NCI-H2227 (cell line): ENCODE measurements around the gene SLC2A1.
"Not testable (repeated sequence)": the region's sequence is repeated elsewhere in the genome, so short reads cannot be mapped to it uniquely, and the experiment has no call there.

Experiments
- DNase-seq: peaks from one replicate; lab custom pipeline; 2025; ENCODE audit not compliant: unreplicated experiment; lab: John Stamatoyannopoulos, UW

The SLC2A1 gene

GRCh38 chr1:42908046-42908445 lies 50.6 kb downstream of the SLC2A1 start:
- DNase-seq = no peak

GRCh38 chr1:42904434-42904833 lies 54.2 kb downstream of the SLC2A1 start:
- no peak for DNase-seq

- DNase-seq = not testable (repeated sequence)
Observed at GRCh38 chr1:42899960-42900359, 58.7 kb downstream of the SLC2A1 start.

- peak; percentile 12 for DNase-seq
Observed at GRCh38 chr1:42891465-42892138, 67.1 kb downstream of the SLC2A1 start.

- DNase-seq = no peak
Observed at GRCh38 chr1:42889264-42889663, 69.4 kb downstream of the SLC2A1 start.

GRCh38 chr1:42888013-42888633 lies 70.5 kb downstream of the SLC2A1 start:
- no peak for DNase-seq

- no peak for DNase-seq
Observed at GRCh38 chr1:42887366-42887765, 71.3 kb downstream of the SLC2A1 start.

- DNase-seq = no peak
Observed at GRCh38 chr1:42886800-42887199, 71.9 kb downstream of the SLC2A1 start.

GRCh38 chr1:42886046-42886739 lies 72.5 kb downstream of the SLC2A1 start:
- DNase-seq = no peak

- no peak for DNase-seq
Observed at GRCh38 chr1:42880384-42880783, 78.3 kb downstream of the SLC2A1 start.

- peak; percentile 37 for DNase-seq
Observed at GRCh38 chr1:42877380-42877779, 81.3 kb downstream of the SLC2A1 start.

- no peak for DNase-seq
Observed at GRCh38 chr1:42876009-42876408, 82.7 kb downstream of the SLC2A1 start.
